ENCODE data around the gene SYT4.

- TF ChIP-seq SUZ12 (IDR thresholded peaks at IDR 0.05; ENCODE audit: low read length) = no peak
- no peak for TF ChIP-seq TAF1 (IDR thresholded peaks at IDR 0.05; ENCODE audit: low read depth, low read length)
- no peak for TF ChIP-seq CTCF (IDR thresholded peaks at IDR 0.05; ENCODE audit: control extremely low read depth in 1 of 3, insufficient read depth in 1 of 3, low read depth in 1 of 3, low read length in 3 of 3)
- no peak for TF ChIP-seq SIN3A (conservative IDR thresholded peaks at IDR 0.05 in 1 of 2, IDR thresholded peaks at IDR 0.05 in 1 of 2; ENCODE audit: low read depth in 1 of 2, low read length in 2 of 2)
- TF ChIP-seq PHF8 (conservative IDR thresholded peaks at IDR 0.05; ENCODE audit: low read depth, low read length) = no peak
- TF ChIP-seq RAD21 (IDR thresholded peaks at IDR 0.05 in 1 of 2, conservative IDR thresholded peaks at IDR 0.05 in 1 of 2; ENCODE audit: low read depth in 2 of 2, low read length in 2 of 2) = no peak
- no peak for TF ChIP-seq SAP30 (IDR thresholded peaks at IDR 0.05; ENCODE audit: insufficient read depth, insufficient replicate concordance, low read length)
Observed at GRCh38 chr18:43236921-43237320, 40.4 kb downstream of the SYT4 start.

Data from H1 (cell line).